Sigmoid colon (tissue), 4 donors: ENCODE data around the gene SLF2.

Source experiments
- POLR2AphosphoS5 ChIP-seq, 4 donors: sonication (generic); formaldehyde crosslinking; IDR thresholded peaks; one replicate each; pipeline ENCODE4 v1.6.1; 2017; ENCODE audit warnings: antibody characterized with exemption in 4 of 4
- TF ChIP-seq, protein P1 (sequence below), 4 experiments: fragments of 450-650 bp in 3 of 4; fragments of 200-600 bp in 1 of 4; IDR thresholded peaks; one replicate each; pipeline ENCODE4 v1.5.1; 2016 to 2019; ENCODE audit warnings: antibody characterized with exemption in 4 of 4, mild to moderate bottlenecking in 3 of 4, moderate library complexity in 2 of 4

DNA sequence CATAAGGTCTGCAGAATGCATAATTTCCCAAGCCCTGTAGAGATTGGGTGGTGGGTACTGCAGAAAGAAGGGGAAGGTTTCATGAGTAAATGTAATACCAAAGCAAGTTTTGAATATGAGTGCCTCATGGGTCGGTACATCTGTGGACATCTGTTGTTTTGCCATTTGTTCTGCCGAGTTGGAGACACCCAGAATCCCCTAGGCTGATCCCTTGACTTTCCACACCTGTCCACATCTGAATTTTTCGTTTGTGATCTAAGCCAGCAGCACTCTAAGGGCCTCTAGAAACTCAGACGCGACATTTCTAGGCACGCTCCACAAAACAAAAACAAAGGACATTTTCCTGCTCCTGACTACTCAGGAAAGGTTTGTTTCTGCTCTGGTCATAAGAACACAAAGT lies 11.7 kb upstream of the SLF2 start:
- TF ChIP-seq, protein P1, sequence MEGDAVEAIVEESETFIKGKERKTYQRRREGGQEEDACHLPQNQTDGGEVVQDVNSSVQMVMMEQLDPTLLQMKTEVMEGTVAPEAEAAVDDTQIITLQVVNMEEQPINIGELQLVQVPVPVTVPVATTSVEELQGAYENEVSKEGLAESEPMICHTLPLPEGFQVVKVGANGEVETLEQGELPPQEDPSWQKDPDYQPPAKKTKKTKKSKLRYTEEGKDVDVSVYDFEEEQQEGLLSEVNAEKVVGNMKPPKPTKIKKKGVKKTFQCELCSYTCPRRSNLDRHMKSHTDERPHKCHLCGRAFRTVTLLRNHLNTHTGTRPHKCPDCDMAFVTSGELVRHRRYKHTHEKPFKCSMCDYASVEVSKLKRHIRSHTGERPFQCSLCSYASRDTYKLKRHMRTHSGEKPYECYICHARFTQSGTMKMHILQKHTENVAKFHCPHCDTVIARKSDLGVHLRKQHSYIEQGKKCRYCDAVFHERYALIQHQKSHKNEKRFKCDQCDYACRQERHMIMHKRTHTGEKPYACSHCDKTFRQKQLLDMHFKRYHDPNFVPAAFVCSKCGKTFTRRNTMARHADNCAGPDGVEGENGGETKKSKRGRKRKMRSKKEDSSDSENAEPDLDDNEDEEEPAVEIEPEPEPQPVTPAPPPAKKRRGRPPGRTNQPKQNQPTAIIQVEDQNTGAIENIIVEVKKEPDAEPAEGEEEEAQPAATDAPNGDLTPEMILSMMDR (IDR thresholded peaks at IDR 0.05), result no peak
- no peak for TF ChIP-seq POLR2AphosphoS5 (IDR thresholded peaks at IDR 0.05)
